Measurements from ENCODE around the gene PRC1. TPM values are rescaled to one million over a fixed set of nuclear protein-coding genes. Genes with fewer than 3 reads are reported as not detected.

PRC1 gene
- total RNA-seq, 1 experiment from 2014 or later = 75.7 TPM

DNA sequence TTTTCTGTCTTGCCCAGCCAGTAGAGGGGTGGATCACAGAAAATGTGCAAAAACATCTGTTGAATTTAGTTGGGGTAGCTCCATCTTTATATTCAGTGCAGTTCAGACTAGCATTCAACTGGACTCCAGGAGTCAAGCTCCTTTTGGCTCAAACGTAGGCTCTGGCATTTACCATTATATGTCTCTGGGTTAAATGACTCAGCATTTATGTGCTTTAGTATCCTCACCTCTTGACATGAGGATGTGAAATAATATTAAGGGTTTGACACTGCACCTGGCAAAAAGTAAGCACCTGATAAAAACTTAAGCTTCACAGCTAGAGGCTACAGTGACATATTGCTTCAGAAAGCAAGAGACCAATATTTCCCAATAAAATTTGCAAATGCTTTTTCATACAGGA, 14.8 kb downstream of the PRC1 start:
- H2BK12ac ChIP-seq (ENCODE audit: insufficient read length, low read depth, low read length) = no peak overlapping the region
- H3K4me1 ChIP-seq (ENCODE audit: insufficient read depth, low read length) = no peaks in the 10 kb centered on the region
- H4K20me1 ChIP-seq (ENCODE audit: control insufficient read depth, insufficient read depth, insufficient read length) = no peaks in the 10 kb centered on the region
- no peak overlapping the region for H3K56ac ChIP-seq (ENCODE audit: insufficient read length, low read depth, low read length)
- Mint-ChIP-seq H3K27ac (no peak overlapping the region), H3K9me3 (no peaks in the 10 kb centered on the region), H3K4me3 (no peak overlapping the region), H3K27me3 (ENCODE audit: low read depth) (no peaks in the 10 kb centered on the region; the same call in 1 of the 2 replicates), H3K36me3 (ENCODE audit: insufficient read depth in 1 of 3, low read depth in 3 of 3) (peaks cover 66 to 94% (median 94%) of the 10 kb centered on the region in 3 experiments), H3K4me1 (no peaks in the 10 kb centered on the region)
- no peak overlapping the region for H3T11ph ChIP-seq (ENCODE audit: low read length)
- H2BK20ac ChIP-seq (ENCODE audit: low read depth, low read length, poor library complexity, severe bottlenecking) = no peak overlapping the region
- TF ChIP-seq, protein P1, sequence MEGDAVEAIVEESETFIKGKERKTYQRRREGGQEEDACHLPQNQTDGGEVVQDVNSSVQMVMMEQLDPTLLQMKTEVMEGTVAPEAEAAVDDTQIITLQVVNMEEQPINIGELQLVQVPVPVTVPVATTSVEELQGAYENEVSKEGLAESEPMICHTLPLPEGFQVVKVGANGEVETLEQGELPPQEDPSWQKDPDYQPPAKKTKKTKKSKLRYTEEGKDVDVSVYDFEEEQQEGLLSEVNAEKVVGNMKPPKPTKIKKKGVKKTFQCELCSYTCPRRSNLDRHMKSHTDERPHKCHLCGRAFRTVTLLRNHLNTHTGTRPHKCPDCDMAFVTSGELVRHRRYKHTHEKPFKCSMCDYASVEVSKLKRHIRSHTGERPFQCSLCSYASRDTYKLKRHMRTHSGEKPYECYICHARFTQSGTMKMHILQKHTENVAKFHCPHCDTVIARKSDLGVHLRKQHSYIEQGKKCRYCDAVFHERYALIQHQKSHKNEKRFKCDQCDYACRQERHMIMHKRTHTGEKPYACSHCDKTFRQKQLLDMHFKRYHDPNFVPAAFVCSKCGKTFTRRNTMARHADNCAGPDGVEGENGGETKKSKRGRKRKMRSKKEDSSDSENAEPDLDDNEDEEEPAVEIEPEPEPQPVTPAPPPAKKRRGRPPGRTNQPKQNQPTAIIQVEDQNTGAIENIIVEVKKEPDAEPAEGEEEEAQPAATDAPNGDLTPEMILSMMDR (conservative IDR thresholded peaks at IDR 0.05) = no peak
- no peak overlapping the region for H4K8ac ChIP-seq (replicated peaks; ENCODE audit: insufficient read length, low read depth, low read length)
- no peak for DNase-seq
- H3K14ac ChIP-seq (ENCODE audit: insufficient read depth, low read length) = no peak overlapping the region
- H3K23ac ChIP-seq (ENCODE audit: insufficient read length, low read depth, low read length) = no peak overlapping the region
- H3K9me3 ChIP-seq (ENCODE audit: control insufficient read depth, low read depth, low read length) = no peaks in the 10 kb centered on the region
- WGBS (ENCODE audit: extremely low coverage, insufficient read length, low lambda C conversion rate) = no CpG with 5 or more reads among the region's 1 CpG
- H3K79me1 ChIP-seq (ENCODE audit: insufficient read depth, low read depth, low read length, poor library complexity, severe bottlenecking) = peaks cover 7% of the 10 kb centered on the region
- H3K27ac ChIP-seq (ENCODE audit: insufficient read length, low read depth, low read length) = no peak overlapping the region
- no peaks in the 10 kb centered on the region; the same call in 1 of the 2 replicates for H3K79me2 ChIP-seq (ENCODE audit: insufficient read depth, low read length)
- no peaks in the 10 kb centered on the region for H3K23me2 ChIP-seq (ENCODE audit: insufficient read length, low read depth, low read length, poor library complexity, severe bottlenecking)
- no peak overlapping the region for H3K9ac ChIP-seq (ENCODE audit: extremely low read depth, insufficient read length, low read length)
- no peak overlapping the region for H4K91ac ChIP-seq (ENCODE audit: insufficient read length, low read depth, low read length)
- H3K27me3 ChIP-seq (ENCODE audit: insufficient read depth, low read length) = no peaks in the 10 kb centered on the region
- no peak overlapping the region for H2BK15ac ChIP-seq (ENCODE audit: low read depth, low read length)
- H2AK5ac ChIP-seq (ENCODE audit: insufficient read length, low read length) = no peak overlapping the region
- no peak overlapping the region for H3K4ac ChIP-seq (ENCODE audit: low read depth, low read length)
- H2BK120ac ChIP-seq (ENCODE audit: low read depth, low read length, poor library complexity, severe bottlenecking) = no peak overlapping the region
- no peak overlapping the region for H4K5ac ChIP-seq (ENCODE audit: insufficient read length, low read depth, low read length)
- H3K18ac ChIP-seq (ENCODE audit: insufficient read length, low read depth, low read length) = no peak overlapping the region
- H2AFZ ChIP-seq (ENCODE audit: low read length) = no peak overlapping the region
- no peak overlapping the region for H3K4me2 ChIP-seq (ENCODE audit: insufficient read depth, insufficient read length, low read length)
- no peak overlapping the region for H2BK5ac ChIP-seq (ENCODE audit: insufficient read length, low read length)

All from H9 (cell line).